ENCODE data around the gene UBE2H. TPM values are rescaled to one million over a fixed set of nuclear protein-coding genes. Genes with fewer than 3 reads are reported as not detected.

UBE2H gene
- total and polyA plus RNA-seq, 2 of the 4 experiments (the other 2 are of a cell fraction), result 34.6 to 49.4 TPM

GRCh38 chr7:129821476-129821875 lies 131.3 kb downstream of the UBE2H start:
- no peak overlapping the region for H3K4me3 ChIP-seq (ENCODE audit: insufficient read depth, low read depth, low read length)
- no peak overlapping the region for H3K18ac ChIP-seq (ENCODE audit: low read depth, low read length)
- ATAC-seq (ENCODE audit: low read depth) (no peak), DNase-seq (no peak)
- 40% methylated on average over 1 of the region's 2 CpGs; no CpG with 5 or more reads in 1 of the 2 experiments for WGBS, 2 experiments (ENCODE audit: extremely low coverage in 2 of 2, insufficient read length in 1 of 2)
- H3K4ac ChIP-seq (ENCODE audit: low read depth, low read length), result no peak overlapping the region
- TF ChIP-seq ELK1 (IDR thresholded peaks at IDR 0.05; ENCODE audit: borderline replicate concordance, low read depth, low read length) (no peak), RCOR1 (IDR thresholded peaks at IDR 0.05; ENCODE audit: insufficient replicate concordance, low read length) (no peak), RAD21 (IDR thresholded peaks at IDR 0.05; ENCODE audit: low read length) (no peak), MXI1 (IDR thresholded peaks at IDR 0.05; ENCODE audit: borderline replicate concordance, low read depth, low read length) (no peak), CEBPB (IDR thresholded peaks at IDR 0.05; ENCODE audit: low read depth, low read length) (no peak), BHLHE40 (IDR thresholded peaks at IDR 0.05; ENCODE audit: low read depth, low read length) (no peak), FOS (IDR thresholded peaks at IDR 0.05; ENCODE audit: low read depth, low read length) (no peak), CTCF (conservative IDR thresholded peaks at IDR 0.05; ENCODE audit: low read depth, low read length) (no peak), RFX5 (IDR thresholded peaks at IDR 0.05; ENCODE audit: low read depth, low read length) (no peak), MAZ (IDR thresholded peaks at IDR 0.05; ENCODE audit: borderline replicate concordance, low read depth, low read length) (no peak), NFE2L2 (IDR thresholded peaks at IDR 0.05; ENCODE audit: low read depth, low read length) (no peak), MAFK (IDR thresholded peaks at IDR 0.05; ENCODE audit: low read depth, low read length) (no peak), SMC3 (IDR thresholded peaks at IDR 0.05; ENCODE audit: low read depth, low read length) (no peak), POLR2A (IDR thresholded peaks at IDR 0.05; ENCODE audit: low read depth, low read length) (no peak), CHD1 (IDR thresholded peaks at IDR 0.05; ENCODE audit: low read depth, low read length) (no peak), USF2 (IDR thresholded peaks at IDR 0.05; ENCODE audit: low read depth, low read length) (no peak)
- no peak overlapping the region for H2BK120ac ChIP-seq (ENCODE audit: low read depth, low read length)
- in situ Hi-C loops (cut with MboI; ENCODE audit: low sequenced_read_pairs), result loop anchor here (5.0 kb wide), 1 partner anchor 154 kb away; no protein-coding TSS in a partner anchor
- H2AK5ac ChIP-seq (ENCODE audit: low read depth, low read length), result no peak overlapping the region
- no peak overlapping the region for H2BK20ac ChIP-seq (ENCODE audit: low read depth, low read length)
- H3K56ac ChIP-seq (ENCODE audit: extremely low read depth, insufficient read depth, low read length), result no peak overlapping the region
- H2AK9ac ChIP-seq (replicated peaks; ENCODE audit: low read depth, low read length, poor library complexity), result no peak overlapping the region
- no peaks in the 10 kb centered on the region for H4K20me1 ChIP-seq (ENCODE audit: insufficient read depth, low read length)
- POLR2A ChIA-PET (ENCODE audit: unreplicated experiment), result no interaction called here
- CTCF ChIA-PET, result no interaction called here
- no peak overlapping the region for H3K4me2 ChIP-seq (ENCODE audit: low read depth, low read length)
- intact Hi-C loops (cut with micrococcal nuclease), result loop anchor here (10.0 kb wide), 1 partner anchor 337 kb away; no protein-coding TSS in a partner anchor
- BruUV-seq (replicated peaks), result no TSS peak
- no peak overlapping the region for H2BK15ac ChIP-seq (ENCODE audit: low read depth, low read length)
- 0 out of 2 replicates have a peak, but pooled peaks cover 2% of the 10 kb centered on the region for H3K9me3 ChIP-seq (ENCODE audit: control insufficient read depth, insufficient read depth, low read length)
- H3K9me1 ChIP-seq (ENCODE audit: insufficient read depth, low read length), result no peaks in the 10 kb centered on the region
- H3K14ac ChIP-seq (replicated peaks; ENCODE audit: low read depth, low read length), result no peak overlapping the region
- peaks cover 2% of the 10 kb centered on the region; the same call in 1 of the 2 replicates for H3K4me1 ChIP-seq (ENCODE audit: control insufficient read depth, insufficient read depth, low read length)
- H3K79me1 ChIP-seq (ENCODE audit: low read depth in 1 of 2, low read length in 2 of 2), result no peaks in the 10 kb centered on the region
- no peak overlapping the region for H2BK5ac ChIP-seq (ENCODE audit: low read depth, low read length, poor library complexity, severe bottlenecking)
- H3K23ac ChIP-seq (ENCODE audit: low read depth, low read length), result no peak overlapping the region
- H3K36me3 ChIP-seq (ENCODE audit: control insufficient read depth, insufficient read depth, low read length), result no peaks in the 10 kb centered on the region
- H2AFZ ChIP-seq (replicated peaks; ENCODE audit: low read length, poor library complexity), result no peak overlapping the region
- H4K5ac ChIP-seq (ENCODE audit: low read depth, low read length), result no peak overlapping the region
- H3K9ac ChIP-seq (ENCODE audit: low read depth, low read length), result no peak overlapping the region
- dilution Hi-C loops (cut with HindIII; ENCODE audit: low sequenced_read_pairs, unreplicated experiment), result no loop called here
- no peak overlapping the region for H4K91ac ChIP-seq (ENCODE audit: insufficient read depth, low read depth, low read length)
- no peak overlapping the region for H4K8ac ChIP-seq (ENCODE audit: low read depth in 2 of 2, low read length in 2 of 2)
- no peaks in the 10 kb centered on the region for H3K27me3 ChIP-seq (ENCODE audit: control insufficient read depth, insufficient read depth, low read length)
- H3K27ac ChIP-seq (ENCODE audit: insufficient read depth, low read length), result no peak overlapping the region

Measured in IMR-90 (cell line).